SU-DHL-6 (cell line): Measurements from ENCODE around the gene MKX.

Experiments
- H2AFZ ChIP-seq: fragments of 200-600 bp; sonication (generic); 2 replicates; pipeline ENCODE4 v1.6.1; 2014; ENCODE audit warnings: low read depth, mild to moderate bottlenecking, moderate library complexity, mixed read lengths, antibody characterized with exemption, low read length; ENCODE audit not compliant: severe bottlenecking
- H3F3A ChIP-seq: fragments of 200-600 bp; shearing (Covaris generic); 2 replicates; pipeline ENCODE4 v1.6.0; 2016; ENCODE audit warnings: antibody characterized with exemption, mild to moderate bottlenecking; ENCODE audit not compliant: insufficient read depth
- H3K27ac ChIP-seq: fragments of 200-600 bp; sonication (generic); 2 replicates; pipeline ENCODE4 v1.5.1; 2016; ENCODE audit warnings: low read depth, mild to moderate bottlenecking, low read length, moderate library complexity, mixed read lengths
- H3K27me3 ChIP-seq: fragments of 200-600 bp; sonication (generic), shearing (Covaris generic); 2 replicates; pipeline ENCODE4 v1.6.0; 2014; ENCODE audit warnings: mild to moderate bottlenecking, low read length
- H3K36me3 ChIP-seq: fragments of 200-600 bp; sonication (generic); 2 replicates; pipeline ENCODE4 v1.6.1; 2014; ENCODE audit warnings: mild to moderate bottlenecking, low read length, mixed read lengths
- H3K4me2 ChIP-seq: fragments of 300-600, 200-600 bp; shearing (Covaris generic), sonication (generic); 2 replicates; pipeline ENCODE4 v1.6.0; 2014; ENCODE audit warnings: low read length, low read depth, mild to moderate bottlenecking; ENCODE audit not compliant: poor library complexity, severe bottlenecking
- H3K4me3 ChIP-seq: fragments of 200-600 bp; sonication (generic); 2 replicates; pipeline ENCODE4 v1.5.1; 2014; ENCODE audit warnings: antibody characterized with exemption, low read length, mild to moderate bottlenecking, mixed read lengths; ENCODE audit not compliant: insufficient read depth, poor library complexity, severe bottlenecking
- H3K79me2 ChIP-seq: fragments of 200-600 bp; sonication (generic); 2 replicates; pipeline ENCODE4 v1.6.1; 2014; ENCODE audit warnings: mild to moderate bottlenecking, low read length, moderate library complexity; ENCODE audit not compliant: insufficient read depth
- H3K9ac ChIP-seq: fragments of 200-600 bp; sonication (generic); 2 replicates; pipeline ENCODE4 v1.7.0; 2014; ENCODE audit warnings: mild to moderate bottlenecking, low read length
- H3K9me2 ChIP-seq: fragments of 200-600 bp; sonication (generic); replicated peaks from 2 replicates; pipeline ENCODE4 v1.6.1; 2014; ENCODE audit warnings: low read length; ENCODE audit not compliant: insufficient read depth
- H3K9me3 ChIP-seq: fragments of 200-600 bp; sonication (generic); 2 replicates; pipeline ENCODE4 v1.6.1; 2014; ENCODE audit warnings: low read length, mixed read lengths; ENCODE audit not compliant: insufficient read depth
- H4K20me1 ChIP-seq: fragments of 200-600 bp; sonication (generic); 2 replicates; pipeline ENCODE4 v1.6.1; 2014; ENCODE audit warnings: low read depth, mild to moderate bottlenecking, antibody characterized with exemption, low read length, moderate library complexity, mixed read lengths
- EZH2phosphoT487 ChIP-seq: fragments of 200-600 bp; sonication (generic), shearing (Covaris generic); conservative IDR thresholded peaks from 2 replicates; pipeline ENCODE4 v1.6.1; 2018; ENCODE audit warnings: mild to moderate bottlenecking, antibody characterized with exemption, low read length, moderate library complexity, mixed read lengths
- TF ChIP-seq, protein P1 (sequence below): fragments of 200-600 bp; sonication (generic); IDR thresholded peaks from one replicate; pipeline ENCODE4 v1.5.1; 2017; ENCODE audit warnings: antibody characterized with exemption, mild to moderate bottlenecking, low read length, moderate library complexity; ENCODE audit not compliant: insufficient read depth, poor library complexity, severe bottlenecking

The MKX gene

DNA sequence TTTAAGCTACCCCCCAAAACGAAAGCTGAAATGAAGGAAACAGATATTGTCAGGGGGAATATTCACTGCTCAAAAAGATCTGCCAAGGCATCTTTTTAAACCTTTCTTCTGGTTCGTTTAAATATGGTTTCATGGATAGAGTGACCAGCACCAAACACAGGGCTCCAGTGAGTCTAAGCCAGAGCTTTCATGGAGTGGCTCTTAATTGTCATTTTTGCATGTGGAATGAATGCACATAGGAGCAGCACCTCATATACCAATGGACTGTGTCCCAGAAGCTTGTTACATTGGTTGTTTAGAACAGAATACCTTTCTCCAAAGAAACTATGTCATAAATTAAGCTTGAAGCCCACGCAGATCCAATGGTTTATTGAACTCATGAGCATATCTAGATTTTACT, 17.3 kb downstream of the MKX start:
- Histone ChIP-seq H2AFZ (no peak overlapping the region), H3K4me2 (no peak overlapping the region), H3K9me3 (no peaks in the 10 kb centered on the region), H3K36me3 (no peaks in the 10 kb centered on the region), H3K27me3 (no peaks in the 10 kb centered on the region), H3K27ac (no peak overlapping the region), H3K9me2 (no peaks in the 10 kb centered on the region), H3K9ac (no peak overlapping the region), H3K4me3 (no peak overlapping the region), H3K79me2 (no peaks in the 10 kb centered on the region), H3F3A (no peaks in the 10 kb centered on the region), H4K20me1 (peaks cover 3% of the 10 kb centered on the region; the same call in 1 of the 2 replicates)
- TF ChIP-seq, protein P1, sequence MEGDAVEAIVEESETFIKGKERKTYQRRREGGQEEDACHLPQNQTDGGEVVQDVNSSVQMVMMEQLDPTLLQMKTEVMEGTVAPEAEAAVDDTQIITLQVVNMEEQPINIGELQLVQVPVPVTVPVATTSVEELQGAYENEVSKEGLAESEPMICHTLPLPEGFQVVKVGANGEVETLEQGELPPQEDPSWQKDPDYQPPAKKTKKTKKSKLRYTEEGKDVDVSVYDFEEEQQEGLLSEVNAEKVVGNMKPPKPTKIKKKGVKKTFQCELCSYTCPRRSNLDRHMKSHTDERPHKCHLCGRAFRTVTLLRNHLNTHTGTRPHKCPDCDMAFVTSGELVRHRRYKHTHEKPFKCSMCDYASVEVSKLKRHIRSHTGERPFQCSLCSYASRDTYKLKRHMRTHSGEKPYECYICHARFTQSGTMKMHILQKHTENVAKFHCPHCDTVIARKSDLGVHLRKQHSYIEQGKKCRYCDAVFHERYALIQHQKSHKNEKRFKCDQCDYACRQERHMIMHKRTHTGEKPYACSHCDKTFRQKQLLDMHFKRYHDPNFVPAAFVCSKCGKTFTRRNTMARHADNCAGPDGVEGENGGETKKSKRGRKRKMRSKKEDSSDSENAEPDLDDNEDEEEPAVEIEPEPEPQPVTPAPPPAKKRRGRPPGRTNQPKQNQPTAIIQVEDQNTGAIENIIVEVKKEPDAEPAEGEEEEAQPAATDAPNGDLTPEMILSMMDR: no peak
- TF ChIP-seq EZH2phosphoT487: no peak

DNA sequence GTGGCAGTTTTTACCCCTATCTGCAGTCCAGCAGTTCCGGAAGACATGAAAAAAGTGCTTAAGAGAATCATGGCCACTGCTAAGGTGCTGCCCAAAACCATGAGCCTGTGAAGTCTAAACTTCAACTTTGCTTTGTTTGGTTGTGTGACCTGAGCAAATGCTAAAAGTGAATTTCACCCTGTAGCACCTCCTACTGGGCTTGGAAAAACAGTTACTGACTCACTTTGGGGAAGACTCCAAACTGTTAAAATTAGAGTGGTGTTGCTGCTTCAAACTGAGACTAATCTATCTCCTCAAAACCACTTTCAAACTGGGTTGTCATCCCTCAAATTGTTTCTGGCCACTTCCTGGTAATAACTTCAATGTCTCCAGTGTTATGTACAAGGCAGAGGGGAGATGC, 21.3 kb downstream of the MKX start:
- H3K9ac ChIP-seq: no peak overlapping the region

GRCh38 chr10:27723436-27723835, 22.2 kb downstream of the MKX start:
- Histone ChIP-seq H3F3A (no peaks in the 10 kb centered on the region), H3K9me2 (no peaks in the 10 kb centered on the region), H3K4me3 (no peak overlapping the region), H3K9me3 (no peaks in the 10 kb centered on the region), H3K79me2 (no peaks in the 10 kb centered on the region), H3K4me2 (no peak overlapping the region), H3K27ac (no peak overlapping the region), H3K27me3 (no peaks in the 10 kb centered on the region), H4K20me1 (no peaks in the 10 kb centered on the region), H3K9ac (no peak overlapping the region), H3K36me3 (no peaks in the 10 kb centered on the region), H2AFZ (no peak overlapping the region)
- TF ChIP-seq EZH2phosphoT487: no peak
- TF ChIP-seq, protein P1: no peak

More for the DNA sequence above, 21.3 kb downstream of the MKX start:
- Histone ChIP-seq H3K4me3 (no peak overlapping the region), H3K27ac (no peak overlapping the region), H2AFZ (no peak overlapping the region), H3K9me3 (no peaks in the 10 kb centered on the region), H3K36me3 (no peaks in the 10 kb centered on the region), H3K79me2 (no peaks in the 10 kb centered on the region), H3K9me2 (no peaks in the 10 kb centered on the region), H3K4me2 (no peak overlapping the region), H4K20me1 (no peaks in the 10 kb centered on the region), H3K27me3 (no peaks in the 10 kb centered on the region), H3F3A (no peaks in the 10 kb centered on the region)
- no peak for TF ChIP-seq EZH2phosphoT487
- TF ChIP-seq, protein P1: no peak

DNA sequence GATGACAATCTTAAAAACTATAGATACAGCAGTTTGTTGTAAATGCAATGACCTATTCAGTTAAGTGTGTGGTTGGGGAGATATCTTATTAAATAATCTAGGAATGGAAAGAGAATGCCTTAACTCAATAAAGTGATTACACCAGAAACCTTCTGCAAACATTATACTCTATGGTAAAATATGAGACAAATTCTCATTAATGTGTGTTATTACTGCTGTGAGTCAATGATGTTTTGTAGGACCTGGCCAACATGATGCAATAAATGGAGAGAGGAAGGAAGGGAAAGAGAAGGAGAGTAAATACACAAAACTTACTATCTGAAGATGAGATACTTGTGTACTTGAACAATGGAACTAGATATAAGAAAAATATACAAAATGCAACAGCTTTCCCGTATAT, 25.1 kb downstream of the MKX start:
- Histone ChIP-seq H3K9me2 (no peaks in the 10 kb centered on the region), H3K36me3 (no peaks in the 10 kb centered on the region), H3F3A (no peaks in the 10 kb centered on the region), H3K9ac (no peak overlapping the region), H3K4me2 (no peak overlapping the region), H3K27me3 (no peaks in the 10 kb centered on the region), H2AFZ (no peak overlapping the region), H3K9me3 (no peaks in the 10 kb centered on the region), H3K27ac (no peak overlapping the region), H4K20me1 (no peaks in the 10 kb centered on the region), H3K4me3 (no peak overlapping the region), H3K79me2 (no peaks in the 10 kb centered on the region)
- no peak for TF ChIP-seq EZH2phosphoT487
- TF ChIP-seq, protein P1: no peak
